Measurements from ENCODE around the gene CFAP61. TPM values are rescaled to one million over a fixed set of nuclear protein-coding genes. Genes with fewer than 3 reads are reported as not detected.
A peak's percentile ranks its signal among the peaks of the same experiment; 100 is the strongest.

The CFAP61 gene
- total RNA-seq, 1 donor from 2014 or later, result 0.26 TPM

GRCh38 chr20:20227013-20227571, 174.8 kb downstream of the CFAP61 start:
- DNase-seq (ENCODE audit: low read depth) (no peak), FAIRE-seq (no peak)
- H3K36me3 ChIP-seq (ENCODE audit: control insufficient read depth, insufficient read depth, low read length), result no peaks in the 10 kb centered on the region
- TF ChIP-seq CTCF (IDR thresholded peaks at IDR 0.05; ENCODE audit: insufficient read depth, low read length, severe bottlenecking), result no peak
- H3K4me3 ChIP-seq (ENCODE audit: low read depth, low read length), result no peak overlapping the region
- H3K27me3 ChIP-seq (ENCODE audit: control insufficient read depth, insufficient read depth, low read length), result no peaks in the 10 kb centered on the region

- H3K36me3 ChIP-seq (ENCODE audit: control insufficient read depth, insufficient read depth, low read length), result no peaks in the 10 kb centered on the region
- no peaks in the 10 kb centered on the region for H3K27me3 ChIP-seq (ENCODE audit: control insufficient read depth, insufficient read depth, low read length)
- FAIRE-seq (no peak), DNase-seq (ENCODE audit: low read depth) (no peak)
- TF ChIP-seq CTCF (IDR thresholded peaks at IDR 0.05; ENCODE audit: insufficient read depth, low read length, severe bottlenecking), result no peak
- no peak overlapping the region for H3K4me3 ChIP-seq (ENCODE audit: low read depth, low read length)
These were observed 176.0 kb downstream of the CFAP61 start for GRCh38 chr20:20228351-20228750.

- FAIRE-seq, result no peak
- Histone ChIP-seq H3K27me3 (ENCODE audit: control insufficient read depth, insufficient read depth, low read length) (no peaks in the 10 kb centered on the region), H3K4me3 (ENCODE audit: low read depth, low read length) (no peak overlapping the region), H3K36me3 (ENCODE audit: control insufficient read depth, insufficient read depth, low read length) (no peaks in the 10 kb centered on the region)
- TF ChIP-seq CTCF (IDR thresholded peaks at IDR 0.05; ENCODE audit: insufficient read depth, low read length, severe bottlenecking), result no peak
- DNase-seq (ENCODE audit: low read depth), result peak; percentile 5
These were observed 177.3 kb downstream of the CFAP61 start for GRCh38 chr20:20229595-20229994.

DNA sequence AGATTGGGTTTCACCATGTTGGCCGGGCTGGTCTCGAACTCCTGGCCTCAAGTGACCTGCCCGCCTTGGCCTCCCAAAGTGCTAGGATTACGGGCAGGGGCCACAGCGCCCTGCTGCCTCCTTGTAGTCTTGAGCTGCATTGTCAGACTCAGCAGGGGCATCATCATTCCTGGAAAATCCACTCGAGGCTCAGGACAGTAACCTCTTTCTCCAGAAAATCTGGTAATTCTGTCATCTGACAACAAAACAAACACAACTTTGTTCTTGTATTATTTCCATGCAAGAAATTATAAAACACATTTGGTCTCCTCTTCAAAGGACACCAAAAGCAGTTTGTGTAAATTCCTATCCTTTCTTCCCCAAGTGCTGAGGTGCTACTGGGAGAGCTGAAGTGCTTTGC, 178.4 kb downstream of the CFAP61 start:
- Histone ChIP-seq H3K36me3 (ENCODE audit: control insufficient read depth, insufficient read depth, low read length) (no peaks in the 10 kb centered on the region), H3K4me3 (ENCODE audit: low read depth, low read length) (no peak overlapping the region), H3K27me3 (ENCODE audit: control insufficient read depth, insufficient read depth, low read length) (no peaks in the 10 kb centered on the region)
- no peak for TF ChIP-seq CTCF (IDR thresholded peaks at IDR 0.05; ENCODE audit: insufficient read depth, low read length, severe bottlenecking)
- FAIRE-seq (no peak), DNase-seq (ENCODE audit: low read depth) (no peak)

DNA sequence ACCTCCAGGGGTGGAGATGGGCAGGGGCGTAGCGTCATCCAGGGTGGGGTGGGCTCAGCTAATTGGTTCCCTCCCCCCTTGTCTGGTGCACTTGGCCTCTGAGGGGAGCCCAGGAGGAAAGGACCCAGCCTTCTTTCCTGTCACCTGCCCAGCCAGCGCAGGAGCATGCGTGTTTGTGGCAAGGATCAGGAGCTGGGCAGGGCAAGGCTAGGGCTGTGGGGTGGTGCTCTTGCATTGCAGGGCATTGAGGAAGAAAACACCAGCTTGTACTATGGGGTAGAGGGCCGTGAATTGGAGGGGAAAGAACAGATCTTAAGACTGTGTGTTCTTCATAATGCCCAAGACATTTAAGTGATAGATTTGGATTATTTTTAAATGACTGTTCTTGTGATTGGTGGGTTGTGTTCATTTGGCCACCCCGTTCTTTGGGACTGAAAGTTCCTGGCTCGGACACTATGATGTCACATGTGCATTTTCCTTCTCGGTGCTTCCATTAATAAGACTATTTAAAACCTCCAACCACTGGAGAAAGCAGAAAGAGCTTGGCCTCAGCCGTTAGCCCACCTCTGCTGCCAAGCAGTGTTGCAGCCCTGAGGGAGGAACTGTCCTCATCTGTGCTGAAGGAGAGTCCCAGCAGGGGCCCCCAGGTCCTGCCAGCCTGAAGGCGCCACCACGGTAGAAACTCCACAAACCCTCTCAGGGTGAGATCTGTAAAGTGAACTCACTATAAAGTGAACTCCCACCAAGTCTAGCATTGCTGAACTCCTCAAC, 179.4 kb downstream of the CFAP61 start:
- no peak overlapping the region for H3K4me3 ChIP-seq (ENCODE audit: low read depth, low read length)
- no peak for TF ChIP-seq CTCF (IDR thresholded peaks at IDR 0.05; ENCODE audit: insufficient read depth, low read length, severe bottlenecking)
- no peaks in the 10 kb centered on the region for H3K36me3 ChIP-seq (ENCODE audit: control insufficient read depth, insufficient read depth, low read length)
- FAIRE-seq, result no peak
- H3K27me3 ChIP-seq (ENCODE audit: control insufficient read depth, insufficient read depth, low read length), result no peaks in the 10 kb centered on the region
- no peak for DNase-seq (ENCODE audit: low read depth)

Data from bronchial epithelial cell (primary cell).